Activated CD8-positive, alpha-beta memory T cell treated with anti-CD3 and anti-CD28 coated beads, Interleukin-2, amount 50 U/mL, for 24 hours (primary cell): ENCODE results near the gene PRG3.

Experiments
- DNase-seq: peaks from one replicate; pipeline ENCODE4 v3.0.0-alpha.2; 2020; ENCODE audit errors: extremely low read depth

The PRG3 gene

DNA sequence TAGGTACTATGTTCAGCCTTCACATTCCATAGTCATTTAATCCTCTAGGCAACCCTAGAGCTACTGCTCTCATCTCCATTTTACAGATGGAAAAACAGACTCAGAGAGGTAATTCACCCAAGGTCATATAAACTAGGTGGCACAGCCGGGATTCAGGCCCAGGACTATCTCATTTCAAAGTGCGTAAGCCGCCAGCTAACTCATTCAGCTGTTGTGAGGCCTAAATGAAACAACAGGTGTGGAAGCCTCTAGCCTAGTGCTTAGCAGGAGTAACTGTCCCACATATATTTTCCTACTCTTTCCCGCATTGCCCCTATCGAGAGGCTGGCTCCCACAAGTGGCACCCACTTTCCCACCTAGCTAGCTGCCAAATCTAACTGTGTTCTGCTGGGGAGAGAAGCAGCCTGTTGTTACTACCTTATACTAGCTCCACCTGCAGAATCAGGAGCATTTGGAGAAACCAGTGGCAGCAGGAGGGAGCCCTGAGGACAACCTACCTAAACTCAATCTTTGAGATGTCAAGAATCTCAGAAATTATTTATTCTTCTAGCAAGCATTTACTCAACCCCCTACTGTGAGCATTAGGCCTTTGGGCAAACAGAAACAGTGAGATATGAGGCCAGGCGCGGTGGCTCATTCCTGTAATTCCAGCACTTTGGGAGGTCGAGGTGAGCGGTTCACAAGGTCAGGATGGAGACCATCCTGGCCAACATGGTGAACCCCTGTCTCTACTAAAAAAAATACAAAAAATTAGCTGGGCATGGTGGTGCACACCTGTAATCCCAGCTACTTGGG lies 20.9 kb downstream of the PRG3 start:
- DNase-seq: no peak

DNA sequence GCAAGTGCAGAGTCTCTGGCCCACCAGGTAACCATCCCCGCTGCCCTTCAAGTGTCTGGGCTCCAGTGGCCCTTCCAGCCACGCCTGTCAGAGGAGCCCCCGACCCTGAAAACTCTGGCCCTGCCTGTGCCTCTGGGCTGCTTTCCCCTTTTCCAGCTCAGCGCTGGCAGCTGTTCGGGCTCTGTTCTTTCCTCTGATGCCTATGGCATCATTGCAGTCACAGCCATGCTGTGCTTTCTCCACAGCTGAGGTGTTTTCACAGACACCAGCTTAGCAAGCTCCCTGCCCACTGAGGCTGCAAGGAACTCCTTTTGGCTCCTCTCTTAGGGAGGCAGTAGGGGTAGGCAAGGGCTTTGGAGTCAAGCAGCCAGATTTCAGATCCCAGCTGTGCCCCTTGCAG lies 21.6 kb downstream of the PRG3 start:
- no peak for DNase-seq

DNA sequence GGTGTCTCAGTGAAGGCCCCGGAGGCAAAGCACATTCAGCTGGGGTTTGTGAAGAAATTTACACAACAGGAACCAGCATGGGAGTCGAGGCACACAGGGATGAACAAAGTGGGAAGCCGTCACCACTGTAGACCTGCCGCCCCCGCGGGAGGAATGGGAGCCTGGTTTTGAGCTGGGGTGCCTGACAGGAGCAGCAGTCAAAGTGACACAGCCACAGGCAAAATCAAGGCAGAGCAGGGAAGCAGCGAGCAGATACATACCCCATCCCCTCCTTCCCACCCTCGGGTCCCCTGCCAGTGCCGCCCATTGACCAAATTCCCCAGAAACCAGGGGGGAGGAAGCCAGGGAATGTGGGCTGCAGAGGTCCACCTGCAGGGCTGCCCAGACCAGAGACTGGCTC lies 22.0 kb downstream of the PRG3 start:
- no peak for DNase-seq

DNA sequence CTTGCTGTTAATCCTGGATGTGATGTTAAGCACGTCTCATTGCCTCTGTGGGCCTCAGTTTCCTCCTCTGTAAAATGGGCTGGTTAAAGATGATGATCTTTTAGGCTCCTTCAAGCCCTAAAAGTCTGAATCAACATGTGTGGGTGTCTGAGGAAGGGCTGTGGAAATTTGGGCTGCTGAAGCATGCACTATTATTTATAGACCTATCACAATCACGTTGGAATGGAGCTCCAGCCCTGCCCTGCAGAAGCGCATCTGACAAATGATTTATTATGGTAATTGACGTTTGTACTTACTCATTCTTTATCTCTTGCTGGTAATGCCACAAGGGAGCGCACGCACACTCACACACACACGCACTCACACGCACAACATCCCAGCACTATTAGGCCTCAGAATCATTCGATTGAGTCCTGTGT lies 22.4 kb downstream of the PRG3 start:
- DNase-seq: no peak

DNA sequence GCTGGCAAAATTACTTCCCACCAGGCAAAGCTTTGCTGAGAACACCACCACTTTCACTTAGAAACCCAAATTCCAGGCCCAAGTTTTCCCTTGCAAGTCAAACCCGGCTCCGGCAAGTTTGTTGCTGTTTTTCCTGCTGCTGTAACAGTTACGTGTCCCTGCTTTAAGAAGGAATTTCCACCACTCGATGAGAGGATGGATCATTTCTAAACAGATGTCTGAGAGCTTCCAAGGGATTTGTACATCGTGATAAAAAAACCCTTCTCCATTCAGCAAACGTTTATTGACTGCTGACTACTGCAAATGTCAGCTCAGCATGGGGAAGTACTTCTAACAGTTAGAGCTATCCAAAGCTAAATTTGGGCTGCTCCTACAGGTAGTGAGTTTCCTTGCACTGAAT lies 23.1 kb downstream of the PRG3 start:
- no peak for DNase-seq

DNA sequence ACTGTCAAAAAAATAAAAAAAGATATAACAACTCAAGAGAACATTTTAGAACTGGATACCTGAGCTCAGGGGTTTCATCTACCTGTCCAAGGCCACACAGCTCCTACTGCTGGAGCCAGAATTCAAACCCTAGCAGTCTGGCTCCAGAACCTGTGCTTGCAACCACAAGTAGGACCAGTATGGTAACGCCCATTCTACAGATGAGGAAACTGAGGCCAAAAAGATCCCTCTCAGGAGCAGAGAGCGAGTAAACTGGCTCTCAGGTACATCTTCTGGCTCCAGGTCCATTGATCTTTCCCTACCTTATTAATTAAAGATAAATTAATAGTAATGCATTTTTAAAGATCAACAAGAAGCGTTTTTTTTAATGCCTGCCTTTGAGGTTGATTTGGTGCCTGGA lies 23.6 kb downstream of the PRG3 start:
- DNase-seq: no peak

DNA sequence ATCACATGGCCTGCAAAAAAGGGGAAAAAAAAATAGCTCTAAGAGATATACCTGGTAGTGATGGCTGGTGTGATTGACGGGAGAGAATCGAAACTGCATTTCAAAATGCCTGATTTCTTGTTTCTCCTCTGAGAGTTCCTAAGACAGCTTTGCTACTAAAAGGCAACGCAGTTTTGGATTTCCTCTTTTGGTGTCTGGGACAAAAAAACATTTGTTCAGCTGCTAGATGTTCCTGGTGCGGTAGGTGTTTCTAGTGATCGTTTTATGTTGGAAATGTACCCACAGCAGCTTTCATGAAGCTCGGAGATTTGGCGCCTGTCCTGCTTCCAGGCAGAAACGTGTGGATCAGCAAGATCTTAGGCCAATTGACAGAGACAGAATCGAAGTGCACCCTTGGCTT lies 24.7 kb downstream of the PRG3 start:
- DNase-seq: no peak

DNA sequence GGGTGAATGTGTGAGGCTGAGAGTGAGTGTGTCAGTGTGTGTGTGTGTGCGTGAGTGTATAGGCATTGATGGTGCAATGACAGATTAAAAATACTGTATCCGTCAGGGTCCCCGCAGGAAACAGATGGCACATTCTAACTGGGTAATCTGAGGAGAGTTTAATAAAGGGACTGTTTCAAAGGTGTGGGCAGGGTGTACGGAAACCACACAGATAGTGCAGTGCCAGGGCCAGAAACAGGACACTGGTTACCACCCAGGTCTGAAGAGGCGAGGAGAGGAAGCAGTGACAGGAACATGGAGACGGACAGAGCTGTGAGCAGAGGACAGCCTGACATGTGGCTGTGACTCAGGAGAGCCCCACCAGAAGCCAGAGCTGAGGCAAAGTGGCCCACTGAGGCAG lies 26.3 kb downstream of the PRG3 start:
- no peak for DNase-seq

DNA sequence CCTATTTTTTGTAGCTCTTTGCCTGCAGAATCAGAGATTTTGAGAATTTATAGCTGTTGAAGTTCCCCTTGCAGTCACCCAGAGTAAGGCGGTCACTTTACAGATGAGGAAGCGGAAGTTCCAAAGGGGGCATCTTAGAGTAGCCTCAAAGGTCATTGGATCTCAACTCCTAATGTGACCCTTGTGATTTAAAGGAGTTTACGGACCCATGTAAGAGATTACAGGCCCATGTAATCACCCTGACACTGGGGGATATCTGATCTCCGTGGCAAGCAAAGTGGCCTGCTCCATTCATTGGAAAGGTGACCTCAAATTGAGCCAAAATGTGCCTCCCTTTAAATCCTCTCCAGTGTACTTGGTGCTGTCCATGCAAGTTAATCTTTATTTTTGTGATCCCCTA lies 27.1 kb downstream of the PRG3 start:
- DNase-seq: no peak

DNA sequence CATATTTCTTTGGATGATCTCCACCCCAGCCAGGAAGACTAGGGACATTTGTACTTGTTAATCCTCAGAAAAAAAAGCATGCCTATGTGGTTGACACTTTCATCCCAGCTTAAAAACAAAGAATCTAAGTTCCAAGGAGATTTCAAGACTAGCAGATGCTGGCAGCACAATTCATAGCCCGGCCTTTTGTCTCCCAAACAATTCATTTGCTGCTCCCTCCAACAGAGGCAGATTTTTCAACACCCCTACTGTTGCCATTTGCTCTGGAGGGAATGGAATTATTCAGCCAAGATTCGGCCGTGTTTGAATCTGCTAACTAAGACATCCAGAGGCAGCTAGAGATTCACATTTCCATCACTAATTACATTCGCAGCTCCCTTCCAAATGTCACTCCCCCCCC lies 27.5 kb downstream of the PRG3 start:
- DNase-seq: no peak

DNA sequence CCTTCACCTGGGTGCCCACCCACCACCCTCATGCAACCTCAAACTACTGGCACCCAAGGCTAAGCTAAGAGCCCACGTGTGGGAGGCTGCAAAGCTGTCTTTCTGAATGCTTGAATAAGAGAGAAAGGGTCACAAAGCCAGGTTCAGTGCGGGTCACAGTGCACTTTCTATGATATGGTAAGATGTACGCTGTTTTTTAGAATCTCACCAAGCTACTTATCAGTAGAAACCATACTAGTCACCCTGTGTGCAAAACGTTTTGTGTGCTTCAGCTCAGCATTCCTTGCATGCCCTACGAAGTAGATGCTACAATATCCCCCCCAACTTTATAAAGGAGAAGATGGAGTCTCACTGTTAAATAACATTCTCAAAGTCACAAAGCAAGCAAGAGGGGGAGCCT lies 27.9 kb downstream of the PRG3 start:
- no peak for DNase-seq

DNA sequence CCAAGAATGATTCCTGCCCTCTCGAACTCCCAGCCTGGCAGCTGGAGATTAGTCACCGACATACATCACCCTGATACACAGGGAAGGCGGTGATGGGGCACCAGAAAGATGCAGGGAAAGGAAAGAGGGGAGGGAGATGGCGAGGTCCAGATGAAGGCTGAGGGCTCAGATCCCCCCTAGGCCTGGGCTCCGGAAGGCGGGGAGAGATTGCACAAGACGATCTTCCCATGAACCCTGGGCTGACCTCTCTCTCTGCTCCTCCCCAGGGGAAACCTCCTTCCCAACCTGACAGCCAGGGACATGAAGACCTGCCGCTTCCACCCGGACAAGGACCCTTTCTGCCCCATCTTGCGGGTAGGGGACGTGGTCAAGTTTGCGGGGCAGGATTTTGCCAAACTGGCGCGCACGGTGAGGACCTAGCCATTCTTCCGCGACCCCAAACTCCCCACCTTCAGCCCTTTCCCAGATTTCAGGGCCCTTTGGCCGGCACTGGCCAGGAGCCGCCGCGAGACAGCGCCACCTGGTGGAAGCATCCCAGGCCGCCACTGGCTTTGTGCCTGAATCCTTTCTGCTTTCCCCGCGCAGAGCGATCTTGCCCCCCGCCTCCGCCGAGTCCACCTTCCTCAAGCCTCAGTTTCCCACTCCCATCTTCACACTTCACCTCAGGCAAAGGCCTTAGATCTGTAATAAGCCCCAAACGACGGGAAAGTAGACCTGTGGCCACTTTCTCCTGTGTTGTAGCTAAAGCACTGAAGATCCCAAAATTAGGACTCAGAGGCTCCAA lies 31.3 kb downstream of the PRG3 start:
- no peak for DNase-seq

DNA sequence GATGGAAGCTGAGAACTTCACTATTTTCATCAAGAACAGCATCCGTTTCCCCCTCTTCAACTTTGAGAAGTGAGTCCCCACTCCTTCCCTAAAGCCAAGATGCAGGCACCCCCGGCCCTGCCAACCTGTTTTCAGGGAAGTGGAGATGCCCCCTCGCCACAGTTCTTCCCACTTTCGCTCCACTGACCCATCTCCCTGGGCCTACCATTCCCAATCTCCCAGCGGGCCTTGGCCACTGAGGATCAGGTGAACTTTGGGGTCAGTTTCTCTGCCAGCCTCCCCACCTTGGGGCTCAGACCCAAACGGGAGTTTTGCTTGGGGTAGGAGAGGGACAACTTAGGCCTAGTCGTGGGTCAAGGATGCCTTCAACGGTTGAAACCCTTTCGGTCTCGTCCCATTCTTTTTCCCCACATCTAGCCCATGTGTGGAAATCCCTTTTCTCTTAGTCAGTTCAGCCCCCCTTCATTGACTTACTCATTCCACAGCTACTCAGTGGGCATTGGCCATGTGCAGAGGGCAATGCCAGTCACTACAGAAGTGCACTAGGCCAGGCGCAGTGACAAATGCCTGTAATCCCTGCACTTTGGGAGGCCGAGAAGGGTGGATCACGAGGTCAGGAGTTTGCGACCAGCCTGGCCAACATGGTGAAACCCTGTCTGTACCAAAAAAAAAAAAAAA lies 32.2 kb downstream of the PRG3 start:
- DNase-seq: no peak

DNA sequence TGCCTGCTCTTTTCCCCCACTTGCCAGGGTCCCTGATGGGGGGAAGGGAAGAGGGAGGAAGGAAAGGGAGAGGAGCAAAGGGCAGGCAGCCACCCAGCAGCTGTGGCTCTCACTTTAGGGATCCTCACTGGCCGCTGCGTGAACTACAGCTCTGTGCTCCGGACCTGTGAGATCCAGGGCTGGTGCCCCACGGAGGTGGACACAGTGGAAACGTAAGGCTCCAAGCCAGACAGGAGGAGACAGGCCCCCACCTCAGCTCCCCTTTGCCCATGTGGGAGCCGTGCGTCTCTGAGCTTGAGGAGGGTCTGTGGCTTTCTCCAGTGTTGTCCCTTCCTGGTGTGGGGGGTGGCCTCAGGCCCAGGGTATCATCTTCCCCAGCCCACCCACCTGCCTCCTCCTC lies 32.9 kb downstream of the PRG3 start:
- DNase-seq: no peak

DNA sequence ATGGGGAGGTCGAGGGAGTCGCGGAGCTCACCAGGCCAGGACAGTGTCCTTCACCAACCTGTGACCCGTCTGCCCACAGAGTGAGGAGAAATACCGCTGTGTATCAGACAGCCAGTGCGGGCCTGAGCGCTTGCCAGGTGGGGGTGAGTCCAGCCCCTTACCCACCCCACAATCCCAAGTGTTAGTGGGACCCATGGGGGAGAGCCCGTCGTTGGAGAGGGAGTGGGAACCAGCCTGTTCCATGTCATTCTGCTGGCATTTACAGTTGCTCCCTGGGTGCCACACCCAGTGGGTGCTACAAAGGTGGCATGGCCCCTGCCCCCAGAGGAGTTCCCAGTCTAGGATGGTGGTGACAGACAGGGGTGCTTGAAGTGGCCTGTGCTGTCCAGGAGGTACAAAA lies 33.6 kb downstream of the PRG3 start:
- DNase-seq: no peak

DNA sequence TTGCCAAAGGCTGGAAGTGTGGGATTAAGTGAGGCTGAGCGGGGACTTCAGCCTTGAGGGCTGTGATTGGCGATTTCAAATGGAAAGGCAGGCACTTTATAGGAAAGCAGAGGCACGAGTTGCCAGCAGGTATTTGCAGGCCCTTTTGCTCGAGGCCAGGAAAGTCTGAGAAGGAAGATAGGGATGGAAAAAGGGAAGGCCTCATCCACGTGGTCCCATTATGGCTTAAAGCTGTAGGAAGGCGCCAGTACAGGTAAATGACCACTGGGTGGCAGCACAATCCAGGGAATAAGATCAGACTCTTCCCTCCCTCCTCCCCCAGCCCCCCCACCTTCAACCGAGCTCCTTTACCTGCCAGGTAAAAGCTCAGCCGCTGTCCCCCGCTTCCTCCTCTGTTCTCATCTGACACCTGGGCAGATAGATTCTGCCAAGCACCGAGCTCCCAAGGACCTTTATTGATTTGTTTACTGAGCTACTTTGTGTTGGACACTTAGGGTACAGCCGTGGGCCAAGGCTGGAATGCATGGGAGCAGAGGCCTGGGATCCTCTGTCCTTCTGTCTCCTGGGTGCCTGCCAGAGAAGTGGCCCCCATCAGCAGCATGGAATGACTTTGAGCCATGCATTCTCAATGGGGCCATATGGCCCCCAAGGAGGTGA lies 35.3 kb downstream of the PRG3 start:
- peak; percentile 56 for DNase-seq

DNA sequence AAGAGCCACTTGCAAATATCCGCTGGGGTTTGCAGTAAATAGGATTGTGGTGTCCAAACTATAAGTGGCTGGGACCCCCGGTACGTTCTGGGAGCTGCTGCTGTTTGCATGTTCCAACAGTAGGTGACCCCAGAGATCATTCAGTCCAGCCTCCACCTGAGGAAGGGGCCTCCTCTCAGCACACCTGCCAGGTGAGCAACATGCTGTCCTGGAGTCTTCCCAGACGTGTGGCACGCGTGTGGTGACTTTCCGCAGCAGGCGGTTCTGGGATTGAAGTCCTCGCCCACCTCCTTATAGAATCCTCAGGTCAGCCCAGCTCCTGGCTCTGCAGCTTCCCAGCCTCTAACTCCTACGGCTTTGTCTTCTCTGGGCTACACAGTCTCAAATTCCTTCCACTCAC lies 36.1 kb downstream of the PRG3 start:
- DNase-seq: no peak

DNA sequence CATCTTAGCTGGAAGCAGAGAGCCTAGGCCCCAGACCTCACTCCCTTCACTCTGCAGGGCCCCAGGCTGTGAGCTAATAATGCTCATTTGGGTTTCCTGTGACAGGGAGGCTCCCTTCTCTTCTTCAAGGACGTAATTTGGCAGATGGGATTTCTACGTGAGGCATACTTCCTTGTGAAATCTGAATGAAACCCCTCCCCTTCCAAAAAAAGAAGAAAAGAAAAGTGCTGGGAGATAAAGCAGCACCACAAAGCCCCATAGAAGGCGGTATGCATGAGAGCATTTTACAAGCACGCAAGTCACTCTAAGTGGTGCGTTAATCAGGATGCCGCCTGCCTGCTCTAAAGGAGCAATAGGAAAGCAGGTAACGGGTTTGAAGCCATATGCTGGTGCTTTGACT lies 37.1 kb downstream of the PRG3 start:
- no peak for DNase-seq

DNA sequence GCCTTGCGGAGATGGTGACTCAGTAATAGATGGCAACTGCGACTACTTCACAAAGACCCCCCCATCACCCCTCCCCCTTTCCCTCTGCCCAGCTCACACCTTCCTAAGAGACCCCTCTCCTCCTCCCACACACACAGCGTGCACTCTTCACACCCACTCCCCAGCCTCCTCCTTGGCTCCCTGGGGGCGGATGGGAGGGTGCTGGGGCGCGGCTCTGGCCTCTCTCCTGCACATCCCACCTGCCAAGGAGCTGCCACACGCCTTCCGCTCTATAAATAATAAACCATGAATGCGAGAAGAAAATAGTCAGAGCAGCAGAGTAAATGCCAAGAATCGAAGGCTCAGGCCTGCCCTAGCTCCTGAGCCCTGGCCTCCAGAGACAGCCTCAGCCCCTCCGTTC lies 38.2 kb downstream of the PRG3 start:
- DNase-seq: no peak

DNA sequence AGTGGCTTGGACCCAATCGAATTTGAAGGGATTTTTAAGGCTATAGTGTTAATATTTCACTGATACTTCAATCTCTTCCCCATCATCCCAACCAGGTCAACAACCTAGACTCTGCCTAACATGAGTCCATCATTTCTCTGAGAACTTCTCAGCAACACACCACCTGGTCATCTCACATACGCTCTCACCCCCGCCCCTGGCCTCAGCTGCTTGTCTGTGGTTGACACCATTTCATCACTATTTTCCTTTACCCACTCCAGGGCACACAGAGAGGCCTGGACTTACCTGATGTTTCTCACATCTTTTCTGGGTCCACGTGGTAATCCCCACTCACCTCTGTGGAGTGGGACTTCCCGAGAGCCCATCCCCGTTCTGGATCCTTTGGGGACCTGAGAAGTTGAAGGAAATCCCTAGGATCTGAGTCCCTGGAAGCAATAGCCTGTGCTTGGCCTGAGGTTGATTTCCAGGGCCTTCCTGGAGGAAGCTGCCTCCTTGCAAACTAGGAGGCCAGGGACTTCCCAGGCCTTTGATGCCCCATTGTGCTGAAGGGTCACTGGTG lies 39.6 kb downstream of the PRG3 start:
- DNase-seq: no peak

DNA sequence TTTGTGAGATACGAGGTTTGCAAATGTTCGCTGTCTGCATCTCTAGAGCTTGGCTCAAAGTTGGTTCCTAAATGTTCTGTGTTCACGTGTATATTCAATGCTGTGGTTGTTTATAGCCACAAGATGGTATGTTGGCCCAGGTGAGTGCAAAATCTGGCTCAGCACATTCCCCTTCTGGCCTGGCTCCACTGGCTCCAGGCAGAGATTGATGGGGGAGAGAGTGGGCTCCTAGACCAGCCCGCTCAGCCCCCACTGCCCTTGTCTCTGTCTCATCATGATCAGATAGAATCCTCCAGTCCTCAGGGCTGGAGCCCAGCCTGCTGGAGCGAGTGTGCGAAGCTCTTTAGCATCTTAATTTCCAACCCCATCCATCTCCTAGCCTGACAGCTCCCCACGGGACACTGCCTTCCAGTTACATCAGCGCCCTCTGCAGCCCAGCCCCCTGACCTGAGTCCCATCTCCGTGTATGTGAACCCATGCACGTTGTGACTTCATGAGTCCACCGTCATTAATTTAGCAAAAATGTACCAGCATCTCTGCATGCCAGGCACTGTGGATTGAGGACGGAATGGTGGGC lies 40.8 kb downstream of the PRG3 start:
- no peak for DNase-seq

DNA sequence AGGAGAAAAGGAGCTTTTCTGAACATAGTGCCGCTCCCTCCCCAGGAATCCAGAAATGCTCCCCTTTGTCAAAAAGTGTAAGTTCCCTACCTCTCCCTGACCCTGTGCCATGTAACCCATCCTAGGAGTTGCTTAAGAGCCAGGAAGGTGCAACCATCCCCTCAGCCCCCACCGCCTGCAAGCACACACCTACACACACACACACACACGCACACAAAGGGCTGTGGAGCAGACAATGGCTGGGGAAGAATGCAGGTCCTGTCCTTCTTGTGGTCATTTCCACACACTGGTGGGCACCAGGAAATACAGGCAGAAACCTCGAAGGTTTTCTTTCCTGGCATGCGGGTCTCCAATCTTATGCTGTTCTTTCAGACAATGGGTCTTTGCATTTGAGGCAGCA lies 41.6 kb downstream of the PRG3 start:
- DNase-seq: no peak
